Endothelial cell of umbilical vein (primary cell): ENCODE data around the gene POU2F3. TPM values are rescaled to one million over a fixed set of nuclear protein-coding genes. Genes with fewer than 3 reads are reported as not detected.
"Not testable (repeated sequence)": the region's sequence is repeated elsewhere in the genome, so short reads cannot be mapped to it uniquely, and the experiment has no call there.

Experiments
- BruUV-seq: library from RNA; stranded (reverse); fragments of 400-500 nt; replicated peaks from 2 replicates; lab custom pipeline; 2021; lab: Mats Ljungman, UMichigan
- CTCF ChIA-PET: fragments of 300-600, 350-600 bp; sonication (Branson Sonifier 250); formaldehyde crosslinking; loops from one replicate; lab custom pipeline; 2021; ENCODE audit warnings: antibody characterized with exemption, inconsistent platforms; lab: Charles Lee
- POLR2A ChIA-PET: fragments of 300-600, 350-600 bp; sonication (Branson Sonifier 250); formaldehyde crosslinking; loops from one replicate; lab custom pipeline; 2021; ENCODE audit warnings: antibody characterized with exemption, inconsistent platforms; lab: Charles Lee
- DNase-seq: peaks from one replicate; pipeline ENCODE4 v3.0.0-alpha.2; 2011; ENCODE audit warnings: low read depth, low spot score
- FAIRE-seq: peaks from 2 replicates; lab custom pipeline; 2011; peaks lifted over from hg19 to GRCh38; lab: Jason Lieb, UNC
- H2AFZ ChIP-seq: 2 replicates; pipeline ENCODE4 v1.6.0; 2012; ENCODE audit warnings: low read depth, low read length, control low read depth, inconsistent platforms
- H3K27ac ChIP-seq: 2 replicates; pipeline ENCODE4 v1.5.1; 2011; ENCODE audit warnings: low read depth, mild to moderate bottlenecking, control low read depth, low read length, moderate library complexity; ENCODE audit not compliant: insufficient read depth
- H3K27me3 ChIP-seq, 2 experiments: 2 replicates each; pipeline versions ENCODE4 v1.6.0 to v1.6.1; 2011; ENCODE audit warnings: low read length in 2 of 2, mixed read lengths in 1 of 2; ENCODE audit not compliant: control insufficient read depth in 2 of 2, insufficient read depth in 2 of 2
- H3K36me3 ChIP-seq, 2 experiments: 2 replicates in 1 of 2; 3 replicates in 1 of 2; pipeline ENCODE4 v1.5.1; 2011; ENCODE audit warnings: low read length in 2 of 2, mild to moderate bottlenecking in 1 of 2, moderate library complexity in 1 of 2; ENCODE audit not compliant: control insufficient read depth in 2 of 2, insufficient read depth in 2 of 2; ENCODE audit errors: extremely low read depth in 1 of 2
- H3K4me1 ChIP-seq: 3 replicates; pipeline ENCODE4 v1.5.1; 2011; ENCODE audit warnings: mild to moderate bottlenecking, low read length; ENCODE audit not compliant: control insufficient read depth, insufficient read depth; ENCODE audit errors: extremely low read depth
- H3K4me2 ChIP-seq: 2 replicates; pipeline ENCODE4 v1.6.1; 2011; ENCODE audit warnings: low read length, control low read depth, mixed read lengths; ENCODE audit not compliant: insufficient read depth
- H3K4me3 ChIP-seq, 3 experiments: fragments of 200-600 bp in 1 of 3; sonication (generic), shearing (Covaris generic) in 1 of 3; replicated peaks in 1 of 3; 2 replicates each; pipeline ENCODE4 v1.5.1; 2011 to 2016; ENCODE audit warnings: control low read depth in 3 of 3, low read length in 3 of 3, mild to moderate bottlenecking in 2 of 3, inconsistent platforms in 1 of 3, low read depth in 1 of 3, moderate library complexity in 1 of 3; ENCODE audit not compliant: insufficient read depth in 1 of 3
- H3K79me2 ChIP-seq: 2 replicates; pipeline ENCODE4 v1.6.0; 2012; ENCODE audit warnings: low read length, inconsistent platforms; ENCODE audit not compliant: control insufficient read depth, insufficient read depth
- H3K9ac ChIP-seq: replicated peaks from 2 replicates; pipeline ENCODE3; 2011; ENCODE audit warnings: low read length, control low read depth; ENCODE audit not compliant: insufficient read depth; ENCODE audit errors: extremely low read depth
- H3K9me1 ChIP-seq: replicated peaks from 3 replicates; pipeline ENCODE4 v1.6.0; 2011; ENCODE audit warnings: mild to moderate bottlenecking, low read length; ENCODE audit not compliant: control insufficient read depth, insufficient read depth; ENCODE audit errors: extremely low read depth
- H3K9me3 ChIP-seq: replicated peaks from 2 replicates; pipeline ENCODE4 v1.5.1; 2012; ENCODE audit warnings: low read length, inconsistent platforms; ENCODE audit not compliant: control insufficient read depth, insufficient read depth
- H4K20me1 ChIP-seq: replicated peaks from 2 replicates; pipeline ENCODE3; 2011; ENCODE audit warnings: mild to moderate bottlenecking, low read length; ENCODE audit not compliant: control insufficient read depth, insufficient read depth; ENCODE audit errors: extremely low read depth
- EZH2 ChIP-seq: IDR thresholded peaks from 2 replicates; pipeline ENCODE4 v1.6.1; 2012; ENCODE audit warnings: borderline replicate concordance, low read depth, mild to moderate bottlenecking, moderate library complexity, low read length, inconsistent platforms; ENCODE audit not compliant: severe bottlenecking
- FOS ChIP-seq: IDR thresholded peaks from 2 replicates; pipeline ENCODE4 v1.6.1; 2011; ENCODE audit warnings: mild to moderate bottlenecking, low read length, moderate library complexity, borderline replicate concordance; ENCODE audit not compliant: insufficient read depth
- GATA2 ChIP-seq: IDR thresholded peaks from 2 replicates; pipeline ENCODE4 v1.7.0; 2011; ENCODE audit warnings: low read depth, mild to moderate bottlenecking, moderate library complexity, mixed read lengths, low read length; ENCODE audit not compliant: insufficient read length, insufficient read depth
- JUN ChIP-seq: IDR thresholded peaks from 2 replicates; pipeline ENCODE4 v1.6.1; 2011; ENCODE audit warnings: borderline replicate concordance, low read depth; ENCODE audit not compliant: insufficient read length, insufficient read depth
- MYC ChIP-seq: IDR thresholded peaks from one replicate; pipeline ENCODE4 v1.6.1; 2011; ENCODE audit warnings: mild to moderate bottlenecking, low read depth, low read length
- POLR2A ChIP-seq: IDR thresholded peaks from 2 replicates; pipeline ENCODE4 v1.6.1; 2012; ENCODE audit warnings: low read depth, mild to moderate bottlenecking, control low read depth, low read length
- POLR2AphosphoS5 ChIP-seq: IDR thresholded peaks from 2 replicates; pipeline ENCODE4 v1.6.1; 2012; ENCODE audit warnings: low read depth, mild to moderate bottlenecking, control low read depth, low read length, moderate library complexity; ENCODE audit not compliant: insufficient read depth
- dilution Hi-C: fragments of 300-500 bp; cut with MboI; formaldehyde crosslinking; loops from one replicate; pipeline ENCODE4 v1.15.0; 2019; ENCODE audit warnings: low sequenced_read_pairs; ENCODE audit not compliant: extremely low pct_ligation_motif_present
- intact Hi-C: fragments of 100-400 bp; cut with micrococcal nuclease; formaldehyde crosslinking; loops from one replicate; pipeline ENCODE4 v1.10.0; 2022
- polyA plus RNA-seq, 4 experiments: library from polyadenylated mRNA; depleted of rRNA in 3 of 4; stranded (reverse) in 3 of 4; unstranded in 1 of 4; fragments of >200 nt; gene quantifications; 2 replicates each; pipeline versions ENCODE4 v1.2.1 to v1.2.3, GENCODE V29; 2011 to 2012; ENCODE audit warnings: missing spikeins in 1 of 4
- total RNA-seq: library from RNA; stranded (reverse); gene quantifications from 2 replicates; pipeline ENCODE4 v1.2.3, GENCODE V29; 2021
- TF ChIP-seq, protein P1 (sequence below): IDR thresholded peaks from 2 replicates; pipeline ENCODE4 v1.6.1; 2011; ENCODE audit not compliant: insufficient read depth, insufficient read length
- TF ChIP-seq, protein P2 (sequence below), 2 donors: IDR thresholded peaks; 1 replicate in 1 of 2; 2 replicates in 1 of 2; pipeline ENCODE4 v1.5.1; 2011; ENCODE audit warnings: low read length in 2 of 2, mild to moderate bottlenecking in 2 of 2, moderate library complexity in 2 of 2, control low read depth in 1 of 2, inconsistent platforms in 1 of 2, low read depth in 1 of 2; ENCODE audit not compliant: insufficient read depth in 1 of 2; ENCODE audit errors: extremely low read depth in 1 of 2

POU2F3 gene
- total and polyA plus RNA-seq, 2 donors (not counting 3 experiments of a cell fraction or from before 2014, with no cell fraction given) = 0.06 TPM; not detected in 1

DNA sequence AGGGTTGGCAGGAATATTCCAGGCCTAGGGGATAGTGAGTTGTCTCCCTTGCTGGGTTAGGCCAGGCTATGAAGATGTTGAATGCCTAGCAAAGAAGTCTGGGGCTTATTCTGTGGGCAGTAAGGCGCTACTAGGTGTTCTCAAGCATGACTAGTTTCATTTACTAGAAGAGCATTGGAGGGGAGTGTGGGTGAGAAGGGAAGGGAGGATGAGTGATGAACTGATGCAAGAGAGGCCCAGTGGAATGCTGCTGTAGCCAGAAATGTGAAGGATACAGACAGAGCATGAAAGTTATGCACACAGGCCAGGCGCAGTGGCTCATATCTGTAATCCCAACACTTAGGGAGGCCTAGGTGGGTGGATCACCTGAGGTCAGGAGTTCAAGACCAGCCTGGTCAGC, 33.5 kb downstream of the POU2F3 start:
- CTCF ChIA-PET = interaction anchor here (1.3 to 1.4 kb wide), 2 partner anchors 30 kb away, joined by 5 to 6 read pairs; no protein-coding TSS in a partner anchor
- intact Hi-C loops = no loop called here
- no TSS peak for BruUV-seq

DNA sequence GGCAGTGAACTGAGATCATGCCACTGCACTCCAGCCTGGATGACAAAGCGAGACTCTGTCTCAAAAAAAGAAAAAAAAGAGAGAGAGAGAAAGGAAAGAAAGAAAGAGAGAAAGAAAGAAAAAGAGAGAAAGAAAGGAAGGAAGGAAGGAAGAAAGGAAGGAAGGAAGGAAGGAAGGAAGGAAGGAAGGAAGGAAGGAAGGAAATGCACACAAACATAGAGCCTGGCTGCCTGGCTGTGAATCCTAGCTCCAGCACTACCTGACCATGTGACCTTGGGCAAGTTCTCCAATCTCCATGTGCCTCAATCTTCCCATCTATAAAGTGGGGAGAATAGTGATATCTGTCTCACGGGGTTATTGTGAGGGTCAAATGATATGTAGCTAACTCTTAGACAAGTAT, 34.0 kb downstream of the POU2F3 start:
- POLR2A ChIA-PET = not testable (repeated sequence)

More for the DNA sequence above, 33.5 kb downstream of the POU2F3 start:
- TF ChIP-seq FOS (no peak), JUN (no peak), POLR2AphosphoS5 (no peak), POLR2A (no peak), GATA2 (no peak), EZH2 (no peak), MYC (no peak)
- TF ChIP-seq, protein P1, sequence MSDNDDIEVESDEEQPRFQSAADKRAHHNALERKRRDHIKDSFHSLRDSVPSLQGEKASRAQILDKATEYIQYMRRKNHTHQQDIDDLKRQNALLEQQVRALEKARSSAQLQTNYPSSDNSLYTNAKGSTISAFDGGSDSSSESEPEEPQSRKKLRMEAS = no peak
- TF ChIP-seq, protein P2, sequence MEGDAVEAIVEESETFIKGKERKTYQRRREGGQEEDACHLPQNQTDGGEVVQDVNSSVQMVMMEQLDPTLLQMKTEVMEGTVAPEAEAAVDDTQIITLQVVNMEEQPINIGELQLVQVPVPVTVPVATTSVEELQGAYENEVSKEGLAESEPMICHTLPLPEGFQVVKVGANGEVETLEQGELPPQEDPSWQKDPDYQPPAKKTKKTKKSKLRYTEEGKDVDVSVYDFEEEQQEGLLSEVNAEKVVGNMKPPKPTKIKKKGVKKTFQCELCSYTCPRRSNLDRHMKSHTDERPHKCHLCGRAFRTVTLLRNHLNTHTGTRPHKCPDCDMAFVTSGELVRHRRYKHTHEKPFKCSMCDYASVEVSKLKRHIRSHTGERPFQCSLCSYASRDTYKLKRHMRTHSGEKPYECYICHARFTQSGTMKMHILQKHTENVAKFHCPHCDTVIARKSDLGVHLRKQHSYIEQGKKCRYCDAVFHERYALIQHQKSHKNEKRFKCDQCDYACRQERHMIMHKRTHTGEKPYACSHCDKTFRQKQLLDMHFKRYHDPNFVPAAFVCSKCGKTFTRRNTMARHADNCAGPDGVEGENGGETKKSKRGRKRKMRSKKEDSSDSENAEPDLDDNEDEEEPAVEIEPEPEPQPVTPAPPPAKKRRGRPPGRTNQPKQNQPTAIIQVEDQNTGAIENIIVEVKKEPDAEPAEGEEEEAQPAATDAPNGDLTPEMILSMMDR (IDR thresholded peaks at IDR 0.05; ENCODE audit: extremely low read depth in 1 of 2, insufficient read depth in 1 of 2, low read depth in 1 of 2, low read length in 2 of 2) = no peak
- dilution Hi-C loops = no loop called here
- FAIRE-seq (no peak), DNase-seq (no peak)
- Histone ChIP-seq H2AFZ (no peak overlapping the region), H4K20me1 (no peaks in the 10 kb centered on the region), H3K27ac (no peak overlapping the region), H3K9ac (no peak overlapping the region), H3K4me1 (no peaks in the 10 kb centered on the region), H3K27me3 (peaks cover 1 to 4% of the 10 kb centered on the region in 2 experiments), H3K9me1 (no peaks in the 10 kb centered on the region), H3K9me3 (no peaks in the 10 kb centered on the region), H3K79me2 (no peaks in the 10 kb centered on the region), H3K4me2 (no peak overlapping the region), H3K4me3 (no peak overlapping the region), H3K36me3 (no peaks in the 10 kb centered on the region)
- POLR2A ChIA-PET = no interaction called here

More for the DNA sequence above, 34.0 kb downstream of the POU2F3 start:
- H3K79me2 ChIP-seq, H3K4me2 ChIP-seq, H3K27me3 ChIP-seq, intact Hi-C loops, H3K4me1 ChIP-seq, BruUV-seq, H3K27ac ChIP-seq, H2AFZ ChIP-seq, H3K4me3 ChIP-seq, FAIRE-seq, H3K9ac ChIP-seq, H3K36me3 ChIP-seq, DNase-seq, dilution Hi-C loops, H3K9me3 ChIP-seq, H4K20me1 ChIP-seq, H3K9me1 ChIP-seq: not testable (repeated sequence)
- CTCF ChIA-PET = interaction anchor here (1.3 kb wide), 1 partner anchor 29 kb away, joined by 5 read pairs; no protein-coding TSS in a partner anchor
